HepG2 (cell line): ENCODE measurements around the gene DTD2. TPM values are rescaled to one million over a fixed set of nuclear protein-coding genes. Genes with fewer than 3 reads are reported as not detected.

Experiments
- CAMTA2 ChIP-seq: sonication (generic); formaldehyde crosslinking; IDR thresholded peaks from 2 replicates; pipeline ENCODE4 v1.4.0; 2020; ENCODE audit warnings: mild to moderate bottlenecking, missing genetic modification reagents, borderline replicate concordance
- ELF1 ChIP-seq: sonication (generic); formaldehyde crosslinking; IDR thresholded peaks from 2 replicates; pipeline ENCODE4 v1.4.0; 2020; ENCODE audit warnings: missing genetic modification reagents
- HNRNPH1 ChIP-seq: fragments of 200-400 bp; formaldehyde crosslinking; optimal IDR thresholded peaks from 2 replicates; pipeline ENCODE3; 2017; ENCODE audit warnings: mild to moderate bottlenecking, low read depth, low read length
- KMT2B ChIP-seq: IDR thresholded peaks from 2 replicates; pipeline ENCODE4 v1.6.1; 2016; ENCODE audit warnings: missing genetic modification reagents, missing compliant biosample characterization
- PHF8 ChIP-seq: sonication (generic); formaldehyde crosslinking; IDR thresholded peaks from 2 replicates; pipeline ENCODE4 v1.5.0; 2020; ENCODE audit warnings: missing genetic modification reagents
- U2AF2 ChIP-seq: fragments of 200-400 bp; formaldehyde crosslinking; IDR thresholded peaks from 2 replicates; pipeline ENCODE4 v1.6.1; 2017; ENCODE audit warnings: low read depth, mild to moderate bottlenecking, low read length
- ZFP37 ChIP-seq: sonication (generic); formaldehyde crosslinking; IDR thresholded peaks from 2 replicates; pipeline ENCODE4 v1.4.0; 2020; ENCODE audit warnings: missing genetic modification reagents, borderline replicate concordance
- ZMYM4 ChIP-seq: sonication (generic); formaldehyde crosslinking; IDR thresholded peaks from 2 replicates; pipeline ENCODE4 v1.8.1; 2023; ENCODE audit warnings: mild to moderate bottlenecking, missing genetic modification reagents
- ZNF333 ChIP-seq: sonication (generic); formaldehyde crosslinking; IDR thresholded peaks from 2 replicates; pipeline ENCODE4 v1.4.0; 2020; ENCODE audit warnings: mild to moderate bottlenecking, missing genetic modification reagents, borderline replicate concordance
- ZNF564 ChIP-seq: sonication (generic); formaldehyde crosslinking; IDR thresholded peaks from 2 replicates; pipeline ENCODE4 v1.8.1; 2023; ENCODE audit warnings: mild to moderate bottlenecking, missing genetic modification reagents
- ZNF746 ChIP-seq: sonication (generic); formaldehyde crosslinking; IDR thresholded peaks from 2 replicates; pipeline ENCODE4 v1.8.0; 2022; ENCODE audit warnings: mild to moderate bottlenecking, missing genetic modification reagents
- ZNF749 ChIP-seq: sonication (generic); formaldehyde crosslinking; IDR thresholded peaks from 2 replicates; pipeline ENCODE4 v1.8.0; 2022; ENCODE audit warnings: mild to moderate bottlenecking, missing genetic modification reagents, moderate library complexity, borderline replicate concordance
- polyA plus RNA-seq, 8 experiments: library from polyadenylated mRNA; depleted of rRNA in 3 of 8; stranded (reverse) in 7 of 8; unstranded in 1 of 8; fragments of >200 nt; fragmentation: Illumina TruSeq in 4 of 8; extraction: Trizol in 4 of 8; gene quantifications; 2 replicates each; pipeline versions ENCODE4 v1.2.1 to v1.2.3, GENCODE V29; 2011 to 2016; ENCODE audit warnings: low read depth in 4 of 8, missing spikeins in 1 of 8, mixed read lengths in 1 of 8; ENCODE audit not compliant: insufficient read depth in 1 of 8
- total RNA-seq, 5 experiments: library from RNA; depleted of rRNA; stranded (reverse); fragments of >200 nt; fragmentation: Illumina TruSeq; extraction: Trizol; gene quantifications; 2 replicates each; pipeline ENCODE4 v1.2.3, GENCODE V29; 2016; ENCODE audit warnings: low read depth in 1 of 5
- TF ChIP-seq, protein P1 (sequence below): IDR thresholded peaks from 2 replicates; pipeline ENCODE4 v1.6.1; 2016; ENCODE audit warnings: missing compliant biosample characterization, missing genetic modification reagents, borderline replicate concordance
- TF ChIP-seq, protein P2 (sequence below): IDR thresholded peaks from 2 replicates; pipeline ENCODE4 v1.6.1; 2016; ENCODE audit warnings: low read depth, missing genetic modification reagents, missing compliant biosample characterization
- TF ChIP-seq, protein P3 (sequence below): sonication (generic); formaldehyde crosslinking; IDR thresholded peaks from 2 replicates; pipeline ENCODE4 v1.4.0; 2020; ENCODE audit warnings: missing genetic modification reagents
- TF ChIP-seq, protein P4 (sequence below): sonication (generic); formaldehyde crosslinking; IDR thresholded peaks from 2 replicates; pipeline ENCODE4 v1.8.1; 2023; ENCODE audit warnings: mild to moderate bottlenecking, missing genetic modification reagents, borderline replicate concordance

The DTD2 gene
- total and polyA plus RNA-seq, 2 of the 13 experiments (the other 11 are each of a cell fraction or from before 2014, with no cell fraction given), result 22.3 to 49.8 TPM

DNA sequence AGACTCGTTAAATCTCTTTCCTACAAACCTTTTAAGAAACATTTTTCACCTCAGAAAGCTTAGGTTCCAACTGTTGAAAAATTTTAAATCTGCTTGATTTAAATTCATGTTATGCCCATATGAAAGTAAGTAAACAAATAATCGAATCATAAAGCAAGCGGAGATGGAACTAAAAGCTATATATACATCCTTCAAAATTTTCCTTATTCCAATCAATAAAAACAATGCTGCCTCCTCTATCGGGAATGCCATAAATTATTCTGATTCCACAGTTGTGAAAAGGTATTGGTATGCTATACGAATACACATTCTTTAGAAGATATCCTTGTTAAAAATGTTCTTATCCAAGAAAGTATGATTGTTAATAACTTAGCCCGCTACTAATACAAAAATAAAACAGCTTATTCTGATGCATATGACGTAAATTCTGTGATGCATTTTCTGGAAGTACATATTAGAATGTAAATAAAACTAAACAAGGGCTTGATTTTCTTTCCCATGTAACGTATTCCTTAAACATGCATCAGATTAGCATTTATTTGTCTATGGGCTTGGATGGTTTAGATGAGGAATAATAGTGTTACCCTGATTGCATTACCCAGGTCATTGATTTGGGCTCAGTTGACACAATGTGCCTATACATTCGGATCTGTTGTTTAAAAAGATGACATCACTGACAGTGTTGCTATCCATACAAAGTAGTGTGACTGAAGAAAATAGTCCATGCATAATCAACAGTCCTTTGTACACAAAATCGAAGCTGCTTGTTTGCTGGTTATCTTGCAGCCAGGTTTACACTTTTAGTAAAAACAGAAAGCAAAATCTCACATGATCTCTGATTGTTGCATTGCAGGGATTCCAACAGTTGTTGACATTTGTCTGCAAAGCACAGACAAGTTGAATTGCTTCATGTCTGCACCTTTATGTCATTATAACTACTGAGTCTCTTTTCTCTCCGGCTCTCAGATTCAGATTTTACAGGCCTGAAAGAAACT is 656 bp upstream of the DTD2 start (continued):
- TF ChIP-seq ELF1, result 0 out of 2 replicates have a peak, but pooled peaks have one; percentile 22
- TF ChIP-seq KMT2B (CRISPR knock-in tag), result peak; percentile 58; the same call in 1 of the 2 replicates
- TF ChIP-seq PHF8, result no peak
- no peak for TF ChIP-seq ZNF746 (CRISPR knock-in tag)
- TF ChIP-seq U2AF2, result no peak
- TF ChIP-seq, protein P1, sequence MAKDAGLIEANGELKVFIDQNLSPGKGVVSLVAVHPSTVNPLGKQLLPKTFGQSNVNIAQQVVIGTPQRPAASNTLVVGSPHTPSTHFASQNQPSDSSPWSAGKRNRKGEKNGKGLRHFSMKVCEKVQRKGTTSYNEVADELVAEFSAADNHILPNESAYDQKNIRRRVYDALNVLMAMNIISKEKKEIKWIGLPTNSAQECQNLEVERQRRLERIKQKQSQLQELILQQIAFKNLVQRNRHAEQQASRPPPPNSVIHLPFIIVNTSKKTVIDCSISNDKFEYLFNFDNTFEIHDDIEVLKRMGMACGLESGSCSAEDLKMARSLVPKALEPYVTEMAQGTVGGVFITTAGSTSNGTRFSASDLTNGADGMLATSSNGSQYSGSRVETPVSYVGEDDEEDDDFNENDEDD (CRISPR knock-in tag), result no peak
- TF ChIP-seq ZNF333 (CRISPR knock-in tag), result no peak
- no peak for TF ChIP-seq HNRNPH1
- peak; percentile 46; the same call in 1 of the 2 replicates for TF ChIP-seq ZMYM4 (CRISPR knock-in tag)
- TF ChIP-seq, protein P2, sequence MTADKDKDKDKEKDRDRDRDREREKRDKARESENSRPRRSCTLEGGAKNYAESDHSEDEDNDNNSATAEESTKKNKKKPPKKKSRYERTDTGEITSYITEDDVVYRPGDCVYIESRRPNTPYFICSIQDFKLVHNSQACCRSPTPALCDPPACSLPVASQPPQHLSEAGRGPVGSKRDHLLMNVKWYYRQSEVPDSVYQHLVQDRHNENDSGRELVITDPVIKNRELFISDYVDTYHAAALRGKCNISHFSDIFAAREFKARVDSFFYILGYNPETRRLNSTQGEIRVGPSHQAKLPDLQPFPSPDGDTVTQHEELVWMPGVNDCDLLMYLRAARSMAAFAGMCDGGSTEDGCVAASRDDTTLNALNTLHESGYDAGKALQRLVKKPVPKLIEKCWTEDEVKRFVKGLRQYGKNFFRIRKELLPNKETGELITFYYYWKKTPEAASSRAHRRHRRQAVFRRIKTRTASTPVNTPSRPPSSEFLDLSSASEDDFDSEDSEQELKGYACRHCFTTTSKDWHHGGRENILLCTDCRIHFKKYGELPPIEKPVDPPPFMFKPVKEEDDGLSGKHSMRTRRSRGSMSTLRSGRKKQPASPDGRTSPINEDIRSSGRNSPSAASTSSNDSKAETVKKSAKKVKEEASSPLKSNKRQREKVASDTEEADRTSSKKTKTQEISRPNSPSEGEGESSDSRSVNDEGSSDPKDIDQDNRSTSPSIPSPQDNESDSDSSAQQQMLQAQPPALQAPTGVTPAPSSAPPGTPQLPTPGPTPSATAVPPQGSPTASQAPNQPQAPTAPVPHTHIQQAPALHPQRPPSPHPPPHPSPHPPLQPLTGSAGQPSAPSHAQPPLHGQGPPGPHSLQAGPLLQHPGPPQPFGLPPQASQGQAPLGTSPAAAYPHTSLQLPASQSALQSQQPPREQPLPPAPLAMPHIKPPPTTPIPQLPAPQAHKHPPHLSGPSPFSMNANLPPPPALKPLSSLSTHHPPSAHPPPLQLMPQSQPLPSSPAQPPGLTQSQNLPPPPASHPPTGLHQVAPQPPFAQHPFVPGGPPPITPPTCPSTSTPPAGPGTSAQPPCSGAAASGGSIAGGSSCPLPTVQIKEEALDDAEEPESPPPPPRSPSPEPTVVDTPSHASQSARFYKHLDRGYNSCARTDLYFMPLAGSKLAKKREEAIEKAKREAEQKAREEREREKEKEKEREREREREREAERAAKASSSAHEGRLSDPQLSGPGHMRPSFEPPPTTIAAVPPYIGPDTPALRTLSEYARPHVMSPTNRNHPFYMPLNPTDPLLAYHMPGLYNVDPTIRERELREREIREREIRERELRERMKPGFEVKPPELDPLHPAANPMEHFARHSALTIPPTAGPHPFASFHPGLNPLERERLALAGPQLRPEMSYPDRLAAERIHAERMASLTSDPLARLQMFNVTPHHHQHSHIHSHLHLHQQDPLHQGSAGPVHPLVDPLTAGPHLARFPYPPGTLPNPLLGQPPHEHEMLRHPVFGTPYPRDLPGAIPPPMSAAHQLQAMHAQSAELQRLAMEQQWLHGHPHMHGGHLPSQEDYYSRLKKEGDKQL, result 0 out of 2 replicates have a peak, but pooled peaks have one; percentile 12
- no peak for TF ChIP-seq ZFP37
- TF ChIP-seq ZNF564, result no peak
- TF ChIP-seq, protein P3, sequence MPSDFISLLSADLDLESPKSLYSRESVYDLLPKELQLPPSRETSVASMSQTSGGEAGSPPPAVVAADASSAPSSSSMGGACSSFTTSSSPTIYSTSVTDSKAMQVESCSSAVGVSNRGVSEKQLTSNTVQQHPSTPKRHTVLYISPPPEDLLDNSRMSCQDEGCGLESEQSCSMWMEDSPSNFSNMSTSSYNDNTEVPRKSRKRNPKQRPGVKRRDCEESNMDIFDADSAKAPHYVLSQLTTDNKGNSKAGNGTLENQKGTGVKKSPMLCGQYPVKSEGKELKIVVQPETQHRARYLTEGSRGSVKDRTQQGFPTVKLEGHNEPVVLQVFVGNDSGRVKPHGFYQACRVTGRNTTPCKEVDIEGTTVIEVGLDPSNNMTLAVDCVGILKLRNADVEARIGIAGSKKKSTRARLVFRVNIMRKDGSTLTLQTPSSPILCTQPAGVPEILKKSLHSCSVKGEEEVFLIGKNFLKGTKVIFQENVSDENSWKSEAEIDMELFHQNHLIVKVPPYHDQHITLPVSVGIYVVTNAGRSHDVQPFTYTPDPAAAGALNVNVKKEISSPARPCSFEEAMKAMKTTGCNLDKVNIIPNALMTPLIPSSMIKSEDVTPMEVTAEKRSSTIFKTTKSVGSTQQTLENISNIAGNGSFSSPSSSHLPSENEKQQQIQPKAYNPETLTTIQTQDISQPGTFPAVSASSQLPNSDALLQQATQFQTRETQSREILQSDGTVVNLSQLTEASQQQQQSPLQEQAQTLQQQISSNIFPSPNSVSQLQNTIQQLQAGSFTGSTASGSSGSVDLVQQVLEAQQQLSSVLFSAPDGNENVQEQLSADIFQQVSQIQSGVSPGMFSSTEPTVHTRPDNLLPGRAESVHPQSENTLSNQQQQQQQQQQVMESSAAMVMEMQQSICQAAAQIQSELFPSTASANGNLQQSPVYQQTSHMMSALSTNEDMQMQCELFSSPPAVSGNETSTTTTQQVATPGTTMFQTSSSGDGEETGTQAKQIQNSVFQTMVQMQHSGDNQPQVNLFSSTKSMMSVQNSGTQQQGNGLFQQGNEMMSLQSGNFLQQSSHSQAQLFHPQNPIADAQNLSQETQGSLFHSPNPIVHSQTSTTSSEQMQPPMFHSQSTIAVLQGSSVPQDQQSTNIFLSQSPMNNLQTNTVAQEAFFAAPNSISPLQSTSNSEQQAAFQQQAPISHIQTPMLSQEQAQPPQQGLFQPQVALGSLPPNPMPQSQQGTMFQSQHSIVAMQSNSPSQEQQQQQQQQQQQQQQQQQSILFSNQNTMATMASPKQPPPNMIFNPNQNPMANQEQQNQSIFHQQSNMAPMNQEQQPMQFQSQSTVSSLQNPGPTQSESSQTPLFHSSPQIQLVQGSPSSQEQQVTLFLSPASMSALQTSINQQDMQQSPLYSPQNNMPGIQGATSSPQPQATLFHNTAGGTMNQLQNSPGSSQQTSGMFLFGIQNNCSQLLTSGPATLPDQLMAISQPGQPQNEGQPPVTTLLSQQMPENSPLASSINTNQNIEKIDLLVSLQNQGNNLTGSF (CRISPR knock-in tag), result no peak
- TF ChIP-seq, protein P4, sequence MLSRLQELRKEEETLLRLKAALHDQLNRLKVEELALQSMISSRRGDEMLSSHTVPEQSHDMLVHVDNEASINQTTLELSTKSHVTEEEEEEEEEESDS, result 0 out of 2 replicates have a peak, but pooled peaks have one; percentile 54
- TF ChIP-seq CAMTA2, result no peak
- no peak for TF ChIP-seq ZNF749 (CRISPR knock-in tag)
